HEK293T (cell line): ENCODE results near the gene EYS.
A peak's percentile ranks its signal among the peaks of the same experiment; 100 is the strongest.
"Not testable (repeated sequence)": the region's sequence is repeated elsewhere in the genome, so short reads cannot be mapped to it uniquely, and the experiment has no call there.

Source experiments
- CTCF ChIA-PET: fragments of 350-600 bp; formaldehyde crosslinking; extraction: SDS; loops from one replicate; lab custom pipeline; 2021; ENCODE audit warnings: antibody characterized with exemption, inconsistent platforms; lab: Yijun Ruan, JAX
- POLR2A ChIA-PET: fragments of 350-600 bp; formaldehyde crosslinking; extraction: SDS; loops from one replicate; lab custom pipeline; 2020; ENCODE audit warnings: antibody characterized with exemption, inconsistent platforms; lab: Yijun Ruan, JAX
- DNase-seq: peaks from one replicate; pipeline ENCODE4 v3.0.0; 2012; ENCODE audit warnings: mixed read lengths; ENCODE audit errors: extremely low spot score
- ARNT ChIP-seq: fragments of 450-650 bp; IDR thresholded peaks from 2 replicates; pipeline ENCODE4 v1.6.1; 2017; ENCODE audit warnings: mild to moderate bottlenecking
- BHLHE40 ChIP-seq: fragments of 450-650 bp; IDR thresholded peaks from 2 replicates; pipeline ENCODE4 v1.6.1; 2016; ENCODE audit warnings: mild to moderate bottlenecking, moderate library complexity, borderline replicate concordance
- CTBP1 ChIP-seq: fragments of 450-650 bp; IDR thresholded peaks from 2 replicates; pipeline ENCODE4 v1.6.1; 2016; ENCODE audit warnings: borderline replicate concordance
- ELF4 ChIP-seq: fragments of 450-650 bp; IDR thresholded peaks from 2 replicates; pipeline ENCODE4 v1.6.1; 2017; ENCODE audit warnings: antibody characterized with exemption
- FOXA1 ChIP-seq: fragments of 450-650 bp; IDR thresholded peaks from 2 replicates; pipeline ENCODE4 v1.6.1; 2016; ENCODE audit warnings: mild to moderate bottlenecking
- FOXK2 ChIP-seq: fragments of 450-650 bp; IDR thresholded peaks from 2 replicates; pipeline ENCODE4 v1.6.1; 2016; ENCODE audit warnings: mild to moderate bottlenecking
- FOXM1 ChIP-seq: fragments of 450-650 bp; IDR thresholded peaks from 2 replicates; pipeline ENCODE4 v1.6.1; 2017; ENCODE audit warnings: mild to moderate bottlenecking, borderline replicate concordance
- HDGF ChIP-seq: fragments of 450-650 bp; IDR thresholded peaks from 2 replicates; pipeline ENCODE4 v1.6.1; 2017; ENCODE audit warnings: antibody characterized with exemption, borderline replicate concordance
- L3MBTL2 ChIP-seq: fragments of 450-650 bp; conservative IDR thresholded peaks from 2 replicates; pipeline ENCODE4 v1.6.1; 2016; ENCODE audit warnings: mild to moderate bottlenecking
- LEF1 ChIP-seq: fragments of 450-650 bp; IDR thresholded peaks from 2 replicates; pipeline ENCODE4 v1.6.1; 2017; ENCODE audit warnings: mild to moderate bottlenecking, borderline replicate concordance
- NFRKB ChIP-seq: fragments of 450-650 bp; IDR thresholded peaks from 2 replicates; pipeline ENCODE4 v1.6.1; 2016; ENCODE audit warnings: mild to moderate bottlenecking, moderate library complexity
- PKNOX1 ChIP-seq: fragments of 450-650 bp; IDR thresholded peaks from 2 replicates; pipeline ENCODE4 v1.6.1; 2016
- SP1 ChIP-seq: fragments of 450-650 bp; IDR thresholded peaks from 2 replicates; pipeline ENCODE4 v1.6.1; 2017
- SUZ12 ChIP-seq: fragments of 450-650 bp; IDR thresholded peaks from 2 replicates; pipeline ENCODE4 v1.6.1; 2016; ENCODE audit warnings: mild to moderate bottlenecking
- TARDBP ChIP-seq: fragments of 450-650 bp; IDR thresholded peaks from 2 replicates; pipeline ENCODE4 v1.6.1; 2016
- ZNF384 ChIP-seq: fragments of 450-650 bp; IDR thresholded peaks from 2 replicates; pipeline ENCODE4 v1.6.1; 2016

The EYS gene

DNA sequence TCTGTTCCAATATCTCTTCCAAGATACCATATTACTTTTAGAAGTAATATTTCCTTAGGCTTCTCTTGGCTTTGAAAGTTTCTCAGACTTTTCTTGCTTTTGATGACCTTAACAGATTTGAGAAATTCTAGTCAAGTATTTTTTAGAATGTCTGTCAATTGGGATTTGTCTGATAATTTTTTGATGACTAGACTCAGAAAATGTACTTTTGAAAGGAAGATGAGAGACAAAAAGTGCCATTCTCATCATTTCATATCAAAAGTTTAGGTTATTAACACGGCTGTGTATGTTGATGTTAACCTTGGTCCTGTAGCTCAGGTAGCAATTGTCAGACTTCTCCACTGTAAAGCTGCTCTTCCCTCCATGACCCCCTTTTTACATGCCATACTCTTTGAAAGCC lies 651.5 kb downstream of the EYS start:
- TF ChIP-seq CTBP1 = no peak
- TF ChIP-seq FOXK2 = no peak
- no peak for TF ChIP-seq SP1
- CTCF ChIA-PET = no interaction called here
- no peak for DNase-seq
- POLR2A ChIA-PET = no interaction called here

GRCh38 chr6:65052626-65053025 lies 654.4 kb downstream of the EYS start:
- no peak for DNase-seq
- TF ChIP-seq PKNOX1 (no peak), SP1 (no peak), ELF4 (no peak), FOXA1 (no peak), FOXM1 (no peak)
- ChIA-PET POLR2A (no interaction called here), CTCF (no interaction called here)

- no peak for TF ChIP-seq NFRKB
- no peak for TF ChIP-seq ZNF384
- TF ChIP-seq FOXK2 = no peak
- TF ChIP-seq CTBP1 = no peak
- TF ChIP-seq BHLHE40 = no peak
- no peak for TF ChIP-seq HDGF
- ChIA-PET POLR2A (no interaction called here), CTCF (no interaction called here)
These were observed 661.2 kb downstream of the EYS start for GRCh38 chr6:65045801-65046200.

GRCh38 chr6:65014006-65014405 lies 693.0 kb downstream of the EYS start:
- ChIA-PET CTCF (no interaction called here), POLR2A (no interaction called here)
- no peak for DNase-seq
- no peak for TF ChIP-seq TARDBP
- TF ChIP-seq PKNOX1 = no peak
- TF ChIP-seq LEF1 = no peak
- no peak for TF ChIP-seq SP1
- no peak for TF ChIP-seq FOXK2
- TF ChIP-seq FOXM1 = no peak
- no peak for TF ChIP-seq NFRKB
- TF ChIP-seq SUZ12 = no peak
- TF ChIP-seq FOXA1 = no peak
- no peak for TF ChIP-seq ARNT
- no peak for TF ChIP-seq ZNF384
- TF ChIP-seq BHLHE40 = no peak
- no peak for TF ChIP-seq HDGF
- TF ChIP-seq ELF4 = no peak
- no peak for TF ChIP-seq L3MBTL2
- TF ChIP-seq CTBP1 = no peak

More at GRCh38 chr6:65045801-65046200, 661.2 kb downstream of the EYS start:
- no peak for DNase-seq

DNA sequence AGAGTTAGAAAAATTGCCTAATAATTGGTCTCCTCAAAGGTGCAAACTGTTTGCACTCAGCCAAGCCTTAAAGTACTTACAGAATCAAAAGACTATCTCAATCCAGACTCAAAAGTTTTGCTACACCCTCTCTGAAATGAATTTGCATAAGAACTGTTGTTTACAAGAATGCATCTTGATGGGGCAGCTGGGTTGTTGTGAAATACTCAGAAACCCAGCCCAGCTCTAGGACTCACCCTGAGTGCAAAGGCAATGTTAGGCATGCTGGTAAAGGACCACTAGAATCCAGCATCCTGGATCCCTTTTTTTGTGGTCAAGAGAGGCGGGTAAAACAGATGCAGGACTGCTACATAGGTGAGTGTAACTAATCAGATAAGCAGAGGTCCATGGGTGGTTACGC lies 700.2 kb downstream of the EYS start:
- TF ChIP-seq ELF4 = no peak
- no peak for TF ChIP-seq FOXM1
- no peak for TF ChIP-seq FOXK2
- TF ChIP-seq NFRKB = no peak
- TF ChIP-seq TARDBP = no peak
- TF ChIP-seq BHLHE40 = no peak
- no peak for TF ChIP-seq SP1
- no peak for TF ChIP-seq L3MBTL2
- TF ChIP-seq ARNT = no peak
- TF ChIP-seq CTBP1 = no peak
- no peak for TF ChIP-seq FOXA1
- no peak for TF ChIP-seq LEF1
- TF ChIP-seq PKNOX1 = no peak
- no peak for TF ChIP-seq HDGF
- TF ChIP-seq ZNF384 = no peak
- CTCF ChIA-PET = no interaction called here
- POLR2A ChIA-PET = no interaction called here
- DNase-seq = no peak

DNA sequence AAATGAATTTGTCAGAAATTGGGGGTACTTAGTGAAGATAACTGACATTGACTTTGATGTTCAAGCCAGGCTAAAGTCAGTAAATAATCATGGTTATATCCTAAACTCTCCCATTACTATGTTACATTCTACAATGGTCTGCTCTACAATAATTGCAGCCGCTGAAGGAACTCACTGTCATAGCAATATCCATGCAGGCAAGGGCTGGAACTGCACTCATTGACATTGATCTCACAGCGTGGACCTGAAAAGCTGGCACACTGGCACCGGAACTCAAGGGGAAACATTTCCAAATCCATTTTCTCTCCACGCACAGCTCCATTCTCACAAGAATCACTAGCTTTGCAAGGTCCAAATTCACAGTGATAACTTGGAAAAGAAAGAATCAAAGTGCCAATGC lies 702.7 kb downstream of the EYS start:
- POLR2A ChIA-PET = no interaction called here
- CTCF ChIA-PET = no interaction called here
- DNase-seq = peak; percentile 9
- no peak for TF ChIP-seq NFRKB
- TF ChIP-seq FOXK2 = no peak
- TF ChIP-seq TARDBP = no peak
- no peak for TF ChIP-seq ELF4

- CTCF ChIA-PET, DNase-seq, POLR2A ChIA-PET: not testable (repeated sequence)
These were observed 704.1 kb downstream of the EYS start for GRCh38 chr6:65002882-65003281.
